HG02970 (cell line): Measurements from ENCODE around the gene GTF2A1.

Experiments
- ATAC-seq: cut with Tn5 transposase; IDR thresholded peaks from one replicate; pipeline ENCODE4 v1.9.1; 2021; ENCODE audit warnings: mild to moderate bottlenecking, moderate library complexity, moderate number of reproducible peaks; ENCODE audit not compliant: unreplicated experiment, low FRiP score

The GTF2A1 gene

GRCh38 chr14:81144824-81145603 lies 75.7 kb downstream of the GTF2A1 start:
- no peak for ATAC-seq

- ATAC-seq, result no peak
These were observed 77.0 kb downstream of the GTF2A1 start for GRCh38 chr14:81143793-81144192.

- ATAC-seq, result no peak
These were observed 79.3 kb downstream of the GTF2A1 start for GRCh38 chr14:81141426-81141825.

GRCh38 chr14:81138429-81138828 lies 82.3 kb downstream of the GTF2A1 start:
- no peak for ATAC-seq

GRCh38 chr14:81137316-81137715 lies 83.4 kb downstream of the GTF2A1 start:
- ATAC-seq, result no peak

GRCh38 chr14:81133400-81133799 lies 87.4 kb downstream of the GTF2A1 start:
- ATAC-seq, result no peak

GRCh38 chr14:81132468-81132867 lies 88.3 kb downstream of the GTF2A1 start:
- ATAC-seq, result no peak

GRCh38 chr14:81129242-81129641 lies 91.5 kb downstream of the GTF2A1 start:
- ATAC-seq, result no peak

GRCh38 chr14:81127785-81128184 lies 93.0 kb downstream of the GTF2A1 start:
- ATAC-seq, result no peak

GRCh38 chr14:81125536-81125935 lies 95.2 kb downstream of the GTF2A1 start:
- ATAC-seq, result no peak
